ENCODE measurements around the gene NIM1K. TPM values are rescaled to one million over a fixed set of nuclear protein-coding genes. Genes with fewer than 3 reads are reported as not detected.

The NIM1K gene
- polyA plus RNA-seq, 1 experiment: 0.72 TPM

GRCh38 chr5:43209833-43210232 lies 17.8 kb downstream of the NIM1K start:
- POLR2A ChIA-PET: no interaction called here
- CTCF ChIA-PET: interaction anchor here (0.7 kb wide), 1 partner anchor 8 kb away, joined by 4 read pairs; no protein-coding TSS in a partner anchor
- Histone ChIP-seq H3K4me3 (ENCODE audit: low read depth, low read length) (no peak overlapping the region), H3K27me3 (ENCODE audit: control insufficient read depth, insufficient read depth, low read length) (peaks cover 6% of the 10 kb centered on the region), H3K27ac (ENCODE audit: low read depth, low read length) (no peak overlapping the region), H3K9me3 (ENCODE audit: control insufficient read depth, insufficient read depth, low read length) (no peaks in the 10 kb centered on the region)
- no peak for DNase-seq (ENCODE audit: low read depth, low spot score)
- TF ChIP-seq, protein P1, sequence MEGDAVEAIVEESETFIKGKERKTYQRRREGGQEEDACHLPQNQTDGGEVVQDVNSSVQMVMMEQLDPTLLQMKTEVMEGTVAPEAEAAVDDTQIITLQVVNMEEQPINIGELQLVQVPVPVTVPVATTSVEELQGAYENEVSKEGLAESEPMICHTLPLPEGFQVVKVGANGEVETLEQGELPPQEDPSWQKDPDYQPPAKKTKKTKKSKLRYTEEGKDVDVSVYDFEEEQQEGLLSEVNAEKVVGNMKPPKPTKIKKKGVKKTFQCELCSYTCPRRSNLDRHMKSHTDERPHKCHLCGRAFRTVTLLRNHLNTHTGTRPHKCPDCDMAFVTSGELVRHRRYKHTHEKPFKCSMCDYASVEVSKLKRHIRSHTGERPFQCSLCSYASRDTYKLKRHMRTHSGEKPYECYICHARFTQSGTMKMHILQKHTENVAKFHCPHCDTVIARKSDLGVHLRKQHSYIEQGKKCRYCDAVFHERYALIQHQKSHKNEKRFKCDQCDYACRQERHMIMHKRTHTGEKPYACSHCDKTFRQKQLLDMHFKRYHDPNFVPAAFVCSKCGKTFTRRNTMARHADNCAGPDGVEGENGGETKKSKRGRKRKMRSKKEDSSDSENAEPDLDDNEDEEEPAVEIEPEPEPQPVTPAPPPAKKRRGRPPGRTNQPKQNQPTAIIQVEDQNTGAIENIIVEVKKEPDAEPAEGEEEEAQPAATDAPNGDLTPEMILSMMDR (IDR thresholded peaks at IDR 0.05; ENCODE audit: low read depth, low read length): no peak

DNA sequence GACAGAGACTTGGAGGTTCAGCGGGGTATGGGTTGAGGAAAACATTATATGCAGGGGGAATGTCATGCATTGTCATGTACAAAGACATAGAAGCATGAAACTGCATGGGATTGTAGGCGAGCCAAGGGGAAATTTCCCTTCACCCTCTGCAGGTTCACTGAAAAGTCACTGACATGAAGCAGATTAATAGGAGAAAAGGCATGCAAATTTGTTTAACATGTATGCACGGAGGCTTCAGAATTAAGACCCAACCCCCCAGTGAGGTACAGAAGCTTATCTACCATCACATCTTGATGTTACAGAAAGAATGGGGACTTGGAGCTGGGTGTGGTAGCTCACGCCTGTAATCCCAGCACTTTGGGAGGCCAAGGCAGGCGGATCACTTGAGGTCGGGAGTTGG lies 18.5 kb downstream of the NIM1K start:
- Histone ChIP-seq H3K4me3 (ENCODE audit: low read depth, low read length) (no peak overlapping the region), H3K9me3 (ENCODE audit: control insufficient read depth, insufficient read depth, low read length) (no peaks in the 10 kb centered on the region), H3K27me3 (ENCODE audit: control insufficient read depth, insufficient read depth, low read length) (peaks cover 6% of the 10 kb centered on the region), H3K27ac (ENCODE audit: low read depth, low read length) (no peak overlapping the region)
- ChIA-PET POLR2A (no interaction called here), CTCF (interaction anchor here (0.7 kb wide), 1 partner anchor 8 kb away, joined by 4 read pairs; no protein-coding TSS in a partner anchor)
- TF ChIP-seq, protein P1 (IDR thresholded peaks at IDR 0.05; ENCODE audit: low read depth, low read length): no peak
- no peak for DNase-seq (ENCODE audit: low read depth, low spot score)

DNA sequence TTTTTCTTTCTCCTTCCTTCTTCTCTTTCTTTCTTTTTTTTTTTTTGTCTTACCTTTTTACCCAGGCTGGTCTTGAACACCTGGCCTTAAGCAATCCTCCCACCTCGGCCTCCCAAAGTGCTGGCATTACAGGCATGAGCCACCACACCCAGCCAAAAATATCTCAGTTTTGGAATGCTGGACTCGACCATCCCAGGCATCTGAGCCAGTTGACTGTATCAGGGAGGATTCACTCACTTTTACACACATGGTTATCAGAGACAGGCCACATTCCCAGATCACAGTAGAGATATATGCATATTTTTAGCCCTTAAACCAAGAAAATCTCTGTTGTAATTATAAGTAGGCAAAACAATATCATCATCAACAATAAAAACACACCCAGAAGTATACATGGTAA lies 21.9 kb downstream of the NIM1K start:
- Histone ChIP-seq H3K4me3 (ENCODE audit: low read depth, low read length) (no peak overlapping the region), H3K9me3 (ENCODE audit: control insufficient read depth, insufficient read depth, low read length) (no peaks in the 10 kb centered on the region), H3K27ac (ENCODE audit: low read depth, low read length) (no peak overlapping the region), H3K27me3 (ENCODE audit: control insufficient read depth, insufficient read depth, low read length) (peaks cover 6% of the 10 kb centered on the region)
- ChIA-PET CTCF (interaction anchor here (1.0 kb wide), 1 partner anchor 81 kb away, joined by 3 read pairs; no protein-coding TSS in a partner anchor), POLR2A (no interaction called here)
- DNase-seq (ENCODE audit: low read depth, low spot score): no peak
- TF ChIP-seq, protein P1 (IDR thresholded peaks at IDR 0.05; ENCODE audit: low read depth, low read length): no peak

- ChIA-PET POLR2A (no interaction called here), CTCF (interaction anchor here (0.6 kb wide), 1 partner anchor 10 kb away, joined by 4 read pairs; no protein-coding TSS in a partner anchor)
- no peak for DNase-seq (ENCODE audit: low read depth, low spot score)
- TF ChIP-seq, protein P1 (IDR thresholded peaks at IDR 0.05; ENCODE audit: low read depth, low read length): no peak
- Histone ChIP-seq H3K4me3 (ENCODE audit: low read depth, low read length) (no peak overlapping the region), H3K27me3 (ENCODE audit: control insufficient read depth, insufficient read depth, low read length) (peaks cover 6% of the 10 kb centered on the region), H3K27ac (ENCODE audit: low read depth, low read length) (no peak overlapping the region), H3K9me3 (ENCODE audit: control insufficient read depth, insufficient read depth, low read length) (no peaks in the 10 kb centered on the region)
Measured at GRCh38 chr5:43215073-43215631, 23.1 kb downstream of the NIM1K start.

- H3K27ac ChIP-seq (ENCODE audit: low read depth, low read length): no peak overlapping the region
- TF ChIP-seq, protein P1 (IDR thresholded peaks at IDR 0.05; ENCODE audit: low read depth, low read length): no peak
- H3K4me3 ChIP-seq (ENCODE audit: low read depth, low read length): no peak overlapping the region
- DNase-seq (ENCODE audit: low read depth, low spot score): no peak
- CTCF ChIA-PET: no interaction called here
- H3K27me3 ChIP-seq (ENCODE audit: control insufficient read depth, insufficient read depth, low read length): peaks cover 5% of the 10 kb centered on the region
- POLR2A ChIA-PET: no interaction called here
- no peaks in the 10 kb centered on the region for H3K9me3 ChIP-seq (ENCODE audit: control insufficient read depth, insufficient read depth, low read length)
Measured at GRCh38 chr5:43216941-43217340, 24.9 kb downstream of the NIM1K start.
